Kidney epithelial cell (primary cell): Measurements from ENCODE around the gene CACNA1I. TPM values are rescaled to one million over a fixed set of nuclear protein-coding genes. Genes with fewer than 3 reads are reported as not detected.

Experiments used
- DNase-seq: peaks from one replicate; pipeline ENCODE4 v3.0.0-alpha.2; 2010; ENCODE audit warnings: low read depth
- H3K27me3 ChIP-seq: 2 replicates; pipeline ENCODE4 v1.6.0; 2011; ENCODE audit warnings: low read length; ENCODE audit not compliant: control insufficient read depth, insufficient read depth
- H3K36me3 ChIP-seq: 2 replicates; pipeline ENCODE4 v1.5.1; 2011; ENCODE audit warnings: low read length; ENCODE audit not compliant: control insufficient read depth, insufficient read depth
- H3K4me3 ChIP-seq: 2 replicates; pipeline ENCODE4 v1.5.1; 2011; ENCODE audit warnings: low read depth, mild to moderate bottlenecking, control low read depth, low read length
- CTCF ChIP-seq: IDR thresholded peaks from 2 replicates; pipeline ENCODE4 v1.5.1; 2011; ENCODE audit warnings: mild to moderate bottlenecking, moderate library complexity, low read length, control low read depth, inconsistent platforms; ENCODE audit not compliant: insufficient read depth, poor library complexity, severe bottlenecking
- total RNA-seq: library from RNA; depleted of rRNA; stranded (reverse); fragments of >200 nt; gene quantifications from 2 replicates; pipeline ENCODE4 v1.2.3, GENCODE V29; 2015

The CACNA1I gene
- total RNA-seq, 1 donor from 2014 or later, result not detected

- Histone ChIP-seq H3K27me3 (peaks cover 31% of the 10 kb centered on the region), H3K36me3 (no peaks in the 10 kb centered on the region), H3K4me3 (no peak overlapping the region)
- TF ChIP-seq CTCF, result no peak
- DNase-seq, result no peak
Observed at GRCh38 chr22:39601180-39601535, 30.6 kb downstream of the CACNA1I start.

- TF ChIP-seq CTCF, result no peak
- H3K4me3 ChIP-seq, result no peak overlapping the region
- H3K27me3 ChIP-seq, result peaks cover 15% of the 10 kb centered on the region
- no peaks in the 10 kb centered on the region for H3K36me3 ChIP-seq
- DNase-seq, result no peak
Observed at GRCh38 chr22:39603345-39603744, 32.8 kb downstream of the CACNA1I start.

- Histone ChIP-seq H3K36me3 (no peaks in the 10 kb centered on the region), H3K27me3 (peaks cover 27% of the 10 kb centered on the region), H3K4me3 (no peak overlapping the region)
- no peak for TF ChIP-seq CTCF
- no peak for DNase-seq
Observed at GRCh38 chr22:39610246-39610645, 39.7 kb downstream of the CACNA1I start.

- TF ChIP-seq CTCF, result no peak
- no peak for DNase-seq
- Histone ChIP-seq H3K27me3 (peaks cover 29% of the 10 kb centered on the region), H3K4me3 (no peak overlapping the region), H3K36me3 (no peaks in the 10 kb centered on the region)
Observed at GRCh38 chr22:39610766-39611165, 40.2 kb downstream of the CACNA1I start.

- no peak for TF ChIP-seq CTCF
- H3K4me3 ChIP-seq, result no peak overlapping the region
- peaks cover 29% of the 10 kb centered on the region for H3K27me3 ChIP-seq
- no peaks in the 10 kb centered on the region for H3K36me3 ChIP-seq
- DNase-seq, result no peak
Observed at GRCh38 chr22:39611360-39611759, 40.8 kb downstream of the CACNA1I start.

- no peak overlapping the region for H3K4me3 ChIP-seq
- H3K27me3 ChIP-seq, result peaks cover 39% of the 10 kb centered on the region
- DNase-seq, result no peak
- TF ChIP-seq CTCF, result no peak
- H3K36me3 ChIP-seq, result no peaks in the 10 kb centered on the region
Observed at GRCh38 chr22:39612811-39613548, 42.4 kb downstream of the CACNA1I start.
